Right lobe of liver (tissue), 4 donors: ENCODE results near the gene GRIA3.

Source experiments
- POLR2A ChIP-seq: fragments of 450-650 bp; IDR thresholded peaks from one replicate; pipeline ENCODE4 v1.6.1; 2017; ENCODE audit warnings: antibody characterized with exemption, mild to moderate bottlenecking
- TF ChIP-seq, protein P1 (sequence below), 4 donors: fragments of 200-600 bp in 3 of 4; fragments of 450-650 bp in 1 of 4; IDR thresholded peaks; one replicate each; pipeline versions ENCODE4 v1.5.1 to v1.8.0; 2016 to 2022; ENCODE audit warnings: antibody characterized with exemption in 4 of 4, mild to moderate bottlenecking in 2 of 4
- donor health status: DM: no; HTN: no; CAD: no.
- donor health status: DM: no; HTN: no; CAD: no.
- donor health status: DM: no; HTN: yes; CAD: no.

DNA sequence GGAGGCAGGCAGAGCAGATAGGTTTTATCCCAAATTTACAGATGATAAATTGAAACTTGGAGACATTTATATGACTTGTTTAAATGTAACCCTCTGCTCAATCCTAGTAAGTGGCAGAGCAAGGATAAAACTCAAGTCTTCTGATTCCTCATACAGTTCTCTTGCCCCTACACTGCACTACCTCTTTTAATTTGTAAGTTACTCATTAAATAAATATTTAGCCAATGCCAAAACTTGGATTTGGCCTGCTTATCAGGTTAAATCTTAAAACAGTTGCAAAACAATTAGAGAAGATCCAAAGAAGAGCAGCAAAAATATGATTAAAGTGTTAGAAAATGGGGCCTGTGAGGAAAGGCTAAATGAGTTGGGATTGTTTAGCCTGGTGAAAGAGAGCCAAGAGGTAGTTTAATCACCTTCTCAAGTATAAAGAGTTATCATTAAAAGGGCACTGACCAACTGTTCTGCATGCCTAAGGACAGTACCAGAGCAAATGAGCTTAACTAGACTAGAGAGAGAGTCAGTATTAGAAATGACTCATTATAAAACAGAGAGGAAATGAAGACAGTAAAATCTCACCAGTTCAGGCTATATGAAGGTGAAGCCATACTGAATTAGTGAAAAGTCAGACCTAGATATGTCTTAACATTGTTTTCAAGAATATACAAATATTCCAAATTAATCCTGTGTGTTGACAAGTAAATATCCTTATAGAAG lies 146.3 kb downstream of the GRIA3 start:
- TF ChIP-seq, protein P1, sequence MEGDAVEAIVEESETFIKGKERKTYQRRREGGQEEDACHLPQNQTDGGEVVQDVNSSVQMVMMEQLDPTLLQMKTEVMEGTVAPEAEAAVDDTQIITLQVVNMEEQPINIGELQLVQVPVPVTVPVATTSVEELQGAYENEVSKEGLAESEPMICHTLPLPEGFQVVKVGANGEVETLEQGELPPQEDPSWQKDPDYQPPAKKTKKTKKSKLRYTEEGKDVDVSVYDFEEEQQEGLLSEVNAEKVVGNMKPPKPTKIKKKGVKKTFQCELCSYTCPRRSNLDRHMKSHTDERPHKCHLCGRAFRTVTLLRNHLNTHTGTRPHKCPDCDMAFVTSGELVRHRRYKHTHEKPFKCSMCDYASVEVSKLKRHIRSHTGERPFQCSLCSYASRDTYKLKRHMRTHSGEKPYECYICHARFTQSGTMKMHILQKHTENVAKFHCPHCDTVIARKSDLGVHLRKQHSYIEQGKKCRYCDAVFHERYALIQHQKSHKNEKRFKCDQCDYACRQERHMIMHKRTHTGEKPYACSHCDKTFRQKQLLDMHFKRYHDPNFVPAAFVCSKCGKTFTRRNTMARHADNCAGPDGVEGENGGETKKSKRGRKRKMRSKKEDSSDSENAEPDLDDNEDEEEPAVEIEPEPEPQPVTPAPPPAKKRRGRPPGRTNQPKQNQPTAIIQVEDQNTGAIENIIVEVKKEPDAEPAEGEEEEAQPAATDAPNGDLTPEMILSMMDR (IDR thresholded peaks at IDR 0.05), result no peak
- no peak for TF ChIP-seq POLR2A
